Measurements from ENCODE around the gene MRAP2.

GRCh38 chr6:84072442-84072997 is 38.9 kb downstream of the MRAP2 start:
- TF ChIP-seq CTCF (IDR thresholded peaks at IDR 0.05) (no peak), POLR2A (IDR thresholded peaks at IDR 0.05) (no peak)

All from breast epithelium (tissue), 3 donors.